ENCODE results near the gene RCOR2. TPM values are rescaled to one million over a fixed set of nuclear protein-coding genes. Genes with fewer than 3 reads are reported as not detected.

The RCOR2 gene
- total RNA-seq, 1 experiment from 2014 or later, result not detected

GRCh38 chr11:63862923-63863322 is 54.0 kb downstream of the RCOR2 start:
- TF ChIP-seq CTCF (IDR thresholded peaks at IDR 0.05; ENCODE audit: unreplicated experiment), result no peak
- no peak overlapping the region for H3K27ac Mint-ChIP-seq (ENCODE audit: low read depth, unreplicated experiment)
- H3K36me3 Mint-ChIP-seq (ENCODE audit: insufficient read depth, unreplicated experiment), result peaks cover 32% of the 10 kb centered on the region
- CTCF ChIA-PET, result interaction anchor here (0.7 to 1.4 kb wide), 2 partner anchors 12 to 25 kb away, joined by 3 read pairs; no protein-coding TSS in a partner anchor
- POLR2A ChIA-PET, result interaction anchor here (0.8 to 2.4 kb wide), 6 partner anchors 11 to 26 kb away, joined by 3 to 6 read pairs (median 3); partner anchors contain the start of gene MARK2
- intact Hi-C loops (cut with micrococcal nuclease), result no loop called here
- no peaks in the 10 kb centered on the region for H3K9me3 Mint-ChIP-seq (ENCODE audit: unreplicated experiment)
- peaks cover 21% of the 10 kb centered on the region for H3K4me1 Mint-ChIP-seq (ENCODE audit: insufficient read depth, unreplicated experiment)
- BruUV-seq (replicated peaks), result no TSS peak
- H3K4me3 Mint-ChIP-seq (ENCODE audit: unreplicated experiment), result no peak overlapping the region
- H3K27me3 Mint-ChIP-seq (ENCODE audit: insufficient read depth, unreplicated experiment), result no peaks in the 10 kb centered on the region
- DNase-seq (ENCODE audit: unreplicated experiment), result no peak

Other genes starting within 250 kb of the RCOR2 start
- gene ATL3, start 245.8 kb downstream of the RCOR2 start, total RNA-seq (2022), result 74.0 and 77.1 TPM in 2 replicates
- gene RTN3, start 235.7 kb downstream of the RCOR2 start, total RNA-seq (2022), result 95.4 and 129 TPM in 2 replicates
- gene ZFTA, start 148.4 kb downstream of the RCOR2 start, total RNA-seq (2022), result 2.6 and 5.2 TPM in 2 replicates
- 17.1 and 21.4 TPM in 2 replicates for gene SPINDOC, start 103.7 kb downstream of the RCOR2 start, total RNA-seq (2022)
- 36.9 and 39.8 TPM in 2 replicates for gene MARK2, start 78.1 kb downstream of the RCOR2 start, total RNA-seq (2022)
- gene NAA40, start 21.8 kb upstream of the RCOR2 start, total RNA-seq (2022), result 11.7 and 13.4 TPM in 2 replicates
- 461 and 466 TPM in 2 replicates for gene COX8A, start 57.5 kb upstream of the RCOR2 start, total RNA-seq (2022)
- 50.9 and 56.0 TPM in 2 replicates for gene OTUB1, start 69.3 kb upstream of the RCOR2 start, total RNA-seq (2022)
- 2.7 and 7.0 TPM in 2 replicates for gene FLRT1, start 118.8 kb upstream of the RCOR2 start, total RNA-seq (2022)
- gene MACROD1, start 248.9 kb upstream of the RCOR2 start, total RNA-seq (2022), result 15.1 and 15.7 TPM in 2 replicates